Fibroblast of skin of left biceps (primary cell): Measurements from ENCODE around the gene TMEM184C.

ENCODE experiments used
- DNase-seq, 2 experiments: peaks; one replicate each; pipeline ENCODE4 v3.0.0-alpha.2; 2013; ENCODE audit warnings: low read depth in 2 of 2

Gene TMEM184C

DNA sequence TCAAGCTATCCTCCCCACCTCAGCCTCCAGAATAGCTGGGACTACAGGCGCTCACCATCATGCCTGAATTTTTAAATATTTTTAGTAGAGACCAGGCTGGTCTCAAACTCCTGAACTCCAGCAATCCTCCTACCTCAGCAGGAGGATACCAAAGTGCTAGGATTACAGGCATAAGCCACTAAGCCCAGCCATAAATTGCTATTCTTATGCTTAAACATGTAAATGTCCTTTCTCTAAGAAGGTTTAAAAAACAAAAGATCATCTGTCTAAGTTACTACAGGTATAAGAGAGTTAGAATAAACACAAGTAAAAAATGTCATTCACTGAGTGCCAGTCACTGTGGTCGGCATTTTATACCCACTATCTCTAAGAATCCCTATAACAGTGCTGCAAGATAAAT, 38.4 kb downstream of the TMEM184C start:
- no peak for DNase-seq

- DNase-seq = no peak
These were observed 41.3 kb downstream of the TMEM184C start for GRCh38 chr4:147658501-147658900.

GRCh38 chr4:147674073-147674472, 56.9 kb downstream of the TMEM184C start:
- no peak for DNase-seq

- peak; percentile 15 to 30 for DNase-seq
These were observed 57.3 kb downstream of the TMEM184C start for GRCh38 chr4:147674496-147674895.

- DNase-seq = no peak
These were observed 60.9 kb downstream of the TMEM184C start for GRCh38 chr4:147678106-147678505.

DNA sequence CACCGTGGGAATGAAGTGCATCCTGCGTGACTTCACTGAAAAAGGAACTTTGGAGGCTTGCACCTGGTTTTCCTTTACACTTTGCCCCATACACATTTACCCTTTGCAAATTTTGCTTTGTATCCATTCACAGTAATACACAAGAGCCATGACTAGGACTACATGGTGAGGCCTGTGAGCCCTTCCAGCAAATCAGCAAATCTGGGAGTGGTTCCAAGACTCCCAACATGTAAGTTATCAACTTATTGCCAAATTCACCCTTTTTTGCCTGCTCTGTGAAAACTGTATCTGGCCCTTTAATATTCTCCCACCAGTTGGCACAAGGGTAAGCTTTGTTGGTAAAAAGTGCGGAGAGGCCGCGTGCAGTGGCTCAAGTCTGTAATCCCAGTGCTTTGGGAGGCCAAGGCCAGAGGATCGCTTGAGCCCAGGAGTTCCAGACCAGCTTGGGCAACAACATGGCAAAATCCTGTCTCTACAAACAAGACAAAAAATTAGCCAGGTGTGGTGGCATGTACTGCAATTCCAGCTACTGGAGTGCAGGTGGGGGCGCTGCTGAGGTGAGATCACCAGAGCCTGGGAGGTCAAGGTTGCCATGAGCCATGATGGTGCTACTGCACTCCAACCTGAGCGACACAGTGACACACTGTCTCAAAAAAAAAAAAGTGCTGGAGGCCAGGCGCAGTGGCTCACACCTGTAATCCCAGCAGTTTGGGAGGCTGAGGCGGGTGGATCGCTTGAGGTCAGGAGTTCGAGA, 61.8 kb downstream of the TMEM184C start:
- no peak for DNase-seq

DNA sequence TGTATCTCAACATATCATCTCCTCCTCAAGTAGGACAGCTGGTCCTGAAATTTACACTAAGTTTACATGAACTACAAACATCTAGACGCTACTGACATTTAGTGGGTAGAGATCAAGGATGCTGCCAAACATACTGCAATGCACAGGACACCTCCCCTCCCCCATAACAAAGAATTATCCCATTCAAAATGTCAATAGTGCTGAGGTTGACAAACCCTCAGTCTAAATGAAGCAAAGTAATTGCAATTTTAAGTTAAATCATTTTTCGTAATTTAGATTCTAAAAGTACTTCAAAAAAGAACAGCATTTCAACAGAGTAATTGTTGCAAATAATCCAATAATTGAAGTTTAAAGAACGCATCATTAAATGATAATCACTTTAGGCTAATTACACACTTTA, 65.6 kb downstream of the TMEM184C start:
- DNase-seq = no peak

GRCh38 chr4:147683188-147683591, 66.0 kb downstream of the TMEM184C start:
- no peak for DNase-seq

DNA sequence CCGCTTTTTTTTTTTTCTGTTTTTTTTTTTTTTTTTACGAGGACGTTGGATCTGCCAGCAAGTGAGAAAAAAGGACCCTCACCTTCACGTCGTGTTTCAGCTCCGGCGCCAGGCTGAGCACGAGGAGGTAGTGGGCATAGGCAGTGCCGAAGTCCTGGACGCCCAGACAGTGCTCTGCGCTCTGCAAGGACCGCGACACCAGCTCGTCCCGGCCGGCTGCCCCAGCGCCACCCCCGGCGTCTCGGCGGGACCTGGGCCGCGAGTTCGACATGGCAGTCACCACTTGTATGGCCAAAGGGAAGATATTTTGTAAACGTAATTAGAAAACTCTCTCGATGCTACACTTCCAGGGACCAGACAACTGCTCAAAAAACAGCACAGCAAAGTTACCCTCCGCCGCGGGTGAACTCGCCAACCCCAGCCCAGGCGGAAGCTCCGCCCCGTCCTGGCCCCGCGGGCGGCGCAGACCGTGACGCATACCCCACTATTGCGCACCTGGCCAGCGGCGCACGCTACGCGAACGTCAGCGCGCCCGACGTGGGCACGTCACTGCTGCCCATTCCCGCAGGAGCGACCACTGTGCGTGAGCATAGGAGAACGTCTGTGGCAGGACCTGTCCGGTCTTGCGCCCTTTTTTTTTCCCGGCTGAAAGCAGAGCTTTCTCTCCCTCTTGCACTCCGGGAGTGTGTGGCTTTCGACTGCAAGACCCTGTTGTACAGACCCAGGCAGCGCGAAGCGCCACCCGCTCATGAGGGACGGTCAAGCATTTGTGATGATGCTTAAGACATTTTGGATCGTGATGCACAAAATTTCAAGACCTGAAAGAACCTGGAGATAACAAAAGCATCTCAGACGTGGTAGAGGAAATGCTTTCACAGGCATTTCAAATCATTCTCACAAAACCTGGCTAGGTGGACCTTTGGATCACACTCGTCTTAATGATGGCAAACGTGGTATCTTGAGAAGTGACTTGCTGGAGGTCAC, 66.8 kb downstream of the TMEM184C start, which contains the start of gene PRMT9:
Gene PRMT9, minus strand, starts transcription at position 447 of the 984 bp plus-strand sequence. Its CDS starts 176 bp downstream, at position 271.
- peak; percentile 60 to 65 for DNase-seq

- no peak for DNase-seq
These were observed 71.9 kb downstream of the TMEM184C start for GRCh38 chr4:147689067-147689466.

DNA sequence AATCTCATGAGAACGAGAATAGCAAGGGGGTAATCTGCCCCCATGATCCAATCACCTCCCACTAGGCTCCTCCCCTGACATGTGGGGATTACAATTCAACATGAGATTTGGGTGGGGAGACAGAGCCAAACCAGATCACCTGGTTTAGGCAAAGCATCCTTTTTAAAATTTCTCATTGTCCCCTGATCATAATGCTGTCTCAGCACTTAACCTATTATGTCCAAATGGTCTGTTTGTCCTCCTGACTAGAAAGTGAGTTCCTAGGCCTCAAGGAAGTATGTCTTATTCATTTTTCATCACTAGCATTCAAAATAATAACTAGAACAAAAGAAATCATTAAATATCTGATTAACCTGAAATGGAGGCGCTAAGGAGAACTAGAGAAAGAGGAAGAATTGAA, 74.6 kb downstream of the TMEM184C start:
- no peak for DNase-seq

GRCh38 chr4:147693218-147693617, 76.0 kb downstream of the TMEM184C start:
- DNase-seq = no peak

- DNase-seq = no peak
These were observed 79.7 kb downstream of the TMEM184C start for GRCh38 chr4:147696866-147697265.

DNA sequence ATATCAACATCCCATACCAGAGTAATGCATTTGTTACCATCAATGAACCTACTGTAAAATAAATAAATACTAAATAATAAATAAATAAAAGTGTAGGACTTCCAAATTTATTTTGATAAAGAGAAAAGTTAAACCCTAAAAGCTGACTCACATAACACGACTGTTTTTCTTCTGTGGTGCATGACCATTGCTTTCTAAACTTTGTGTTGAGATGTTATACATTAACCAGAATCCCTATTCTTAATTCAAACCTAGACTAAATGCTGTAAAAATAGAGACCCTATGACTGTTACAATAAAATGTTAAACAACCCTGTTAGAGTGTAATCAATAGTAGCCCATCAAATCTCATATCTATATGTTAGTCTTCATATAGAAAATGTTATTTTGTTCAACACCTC, 87.6 kb downstream of the TMEM184C start:
- DNase-seq = no peak

DNA sequence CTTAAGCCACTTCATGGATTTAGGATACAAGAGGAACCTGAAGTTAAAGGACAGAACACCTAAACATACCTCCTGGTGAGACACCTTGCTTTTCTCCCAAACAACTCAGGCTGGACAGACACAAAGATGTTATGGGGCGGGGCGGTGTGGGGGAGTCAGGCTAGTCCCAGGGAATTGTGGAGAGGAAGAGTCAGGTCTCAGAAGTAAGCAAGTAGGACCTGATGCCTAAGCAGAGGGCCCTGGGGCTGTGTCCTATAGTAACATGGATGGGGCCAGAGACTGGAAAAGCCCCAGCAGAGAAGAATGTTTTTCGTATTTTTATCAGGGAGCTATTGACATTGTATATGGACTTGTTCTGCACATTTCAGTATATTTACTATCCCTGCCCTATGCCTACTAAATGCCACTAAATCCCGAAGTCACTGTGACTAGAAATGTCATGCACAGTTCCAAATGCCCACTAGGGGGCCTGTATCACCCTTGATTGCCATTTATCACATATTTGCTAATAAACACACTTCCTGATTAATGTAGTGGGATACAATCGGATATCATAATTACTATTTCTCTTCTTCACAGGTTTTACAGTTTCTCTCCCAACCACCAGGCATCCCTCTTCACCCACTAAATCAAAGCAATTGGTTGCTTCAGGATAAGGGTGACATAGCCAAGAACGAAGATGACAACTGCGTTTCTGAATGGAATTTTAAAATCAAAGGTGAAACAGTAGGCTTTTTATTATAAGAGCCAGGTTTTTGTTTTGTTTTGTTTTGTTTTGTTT, 90.9 kb downstream of the TMEM184C start:
- no peak for DNase-seq

- DNase-seq = no peak
These were observed 92.8 kb downstream of the TMEM184C start for GRCh38 chr4:147709999-147710398.

- DNase-seq = peak; percentile 85
These were observed 97.6 kb downstream of the TMEM184C start for GRCh38 chr4:147714575-147715401.

- no peak for DNase-seq
These were observed 100.7 kb downstream of the TMEM184C start for GRCh38 chr4:147717878-147718277.
